Glomerular visceral epithelial cell (primary cell): Measurements from ENCODE around the gene ZDHHC11.

ENCODE experiments used
- DNase-seq: peaks from one replicate; pipeline ENCODE4 v3.0.0-alpha.2; 2016; ENCODE audit errors: extremely low spot score

Gene ZDHHC11

DNA sequence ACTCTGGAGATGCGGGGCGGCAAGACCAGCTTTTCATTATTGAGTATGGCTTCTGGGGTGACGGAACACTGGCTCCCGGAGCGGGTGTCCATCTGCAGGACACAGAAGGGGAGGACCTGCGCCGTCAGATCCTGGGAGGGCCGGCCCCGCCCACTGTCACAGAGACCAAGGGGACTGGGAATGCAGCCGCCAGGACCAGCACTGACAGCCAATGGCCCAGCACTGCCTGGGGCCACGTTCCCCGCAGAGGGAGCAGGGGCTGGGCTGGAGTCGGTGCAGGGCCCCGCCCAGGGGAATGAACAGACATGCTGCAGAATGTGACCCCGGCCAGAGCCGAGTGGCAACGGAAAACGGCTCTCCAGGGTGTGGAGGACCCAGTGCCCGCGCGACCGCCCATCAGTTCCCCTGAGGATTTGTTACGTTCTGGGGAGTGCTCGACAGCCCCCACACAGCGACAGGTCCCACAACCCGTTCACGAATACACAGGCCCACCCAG, at the start of gene ZDHHC11:
TSS of gene ZDHHC11 (minus strand) at position 476 of the 496 bp plus-strand sequence. CDS start at position 92, 384 bp downstream.
- DNase-seq, result no peak

- DNase-seq, result no peak
Measured at GRCh38 chr5:893711-894110, 42.9 kb upstream of the ZDHHC11 start.

DNA sequence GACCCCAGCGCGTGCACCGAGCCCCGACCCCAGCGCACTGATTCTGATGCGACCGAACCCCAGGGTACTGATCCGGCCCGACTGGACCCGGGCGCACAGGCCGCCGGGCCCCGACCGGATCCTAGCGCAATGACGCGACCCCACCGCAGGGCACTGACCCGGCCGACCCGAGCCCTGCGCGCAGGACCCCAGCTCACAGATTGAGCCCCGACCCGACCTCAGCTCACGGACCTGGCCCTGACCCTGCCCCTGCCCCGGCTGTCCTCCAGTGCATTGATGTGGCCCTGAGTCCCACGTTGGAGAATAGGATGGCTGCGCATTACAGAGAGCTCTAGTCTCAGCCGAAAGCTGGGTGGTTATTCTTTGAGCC, 42.3 kb upstream of the ZDHHC11 start:
- no peak for DNase-seq

DNA sequence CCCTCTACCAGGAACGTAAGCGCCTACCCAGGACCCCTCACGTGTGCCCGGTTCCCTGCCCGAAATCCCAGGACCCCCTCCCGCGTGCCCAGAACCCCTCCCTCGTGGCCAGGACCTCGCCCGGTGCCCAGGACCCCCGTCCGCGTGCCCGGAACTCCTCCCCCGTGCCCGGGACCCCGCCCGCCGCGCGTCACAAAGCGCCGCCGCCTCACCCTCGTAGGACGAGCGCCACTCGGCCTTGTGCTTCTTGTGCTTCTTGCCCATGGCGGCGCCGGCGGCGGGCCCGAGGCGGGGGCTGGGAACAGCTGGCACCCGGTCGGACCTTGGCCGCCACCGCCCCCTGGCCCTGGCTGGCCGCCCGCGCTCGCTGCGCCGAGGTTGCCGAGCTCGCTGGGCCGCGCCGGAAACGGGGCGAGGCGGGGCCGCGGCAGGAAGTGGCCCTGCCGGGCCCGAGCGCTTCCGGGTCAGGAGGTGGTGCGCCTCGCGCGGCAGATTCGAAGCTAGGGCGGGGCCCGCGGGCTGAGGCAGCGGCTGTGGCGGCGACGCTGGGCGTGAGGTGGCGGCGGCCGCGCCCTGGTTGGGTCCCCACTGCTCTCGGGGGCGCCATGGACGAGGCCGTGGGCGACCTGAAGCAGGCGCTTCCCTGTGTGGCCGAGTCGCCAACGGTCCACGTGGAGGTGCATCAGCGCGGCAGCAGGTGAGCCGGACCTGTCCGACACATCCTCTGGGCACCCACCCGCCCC, 41.8 kb upstream of the ZDHHC11 start, which contains the start of the genes BRD9 and TRIP13:
TSS of gene BRD9 (minus strand) at position 408 of the 743 bp plus-strand sequence. CDS start at position 264, 144 bp downstream.
TSS of gene TRIP13 (plus strand) at position 491 of the 743 bp plus-strand sequence. CDS start at position 606, 115 bp downstream.
- peak; percentile 82 for DNase-seq

DNA sequence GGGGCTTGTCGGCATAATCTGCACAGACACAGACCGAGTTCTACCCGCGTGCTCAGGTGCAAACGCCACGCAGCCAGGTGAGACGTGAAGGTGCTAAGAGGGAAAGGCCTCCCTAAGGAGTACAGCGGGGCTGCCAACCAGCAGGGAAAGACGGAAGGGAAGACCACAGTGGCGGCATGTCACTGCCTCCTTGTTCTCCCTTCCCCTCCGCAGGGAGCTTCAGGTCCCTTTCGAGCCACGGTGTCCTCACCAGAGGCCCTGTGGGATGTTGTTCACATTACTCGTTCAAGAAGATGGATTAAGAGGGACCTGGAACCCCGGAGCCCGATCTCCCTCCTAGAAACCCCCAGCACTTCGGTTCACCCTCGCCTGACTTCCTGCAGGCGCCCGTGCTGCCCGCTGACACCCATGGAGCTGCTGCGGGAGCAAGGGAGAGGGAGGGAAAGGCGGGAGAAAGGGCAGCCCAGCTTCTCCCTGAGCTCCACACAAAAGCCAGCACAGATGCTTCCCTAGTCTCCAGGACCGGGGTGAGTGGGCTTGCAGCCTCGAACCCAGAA, 41.1 kb upstream of the ZDHHC11 start:
- DNase-seq, result peak; percentile 18

DNA sequence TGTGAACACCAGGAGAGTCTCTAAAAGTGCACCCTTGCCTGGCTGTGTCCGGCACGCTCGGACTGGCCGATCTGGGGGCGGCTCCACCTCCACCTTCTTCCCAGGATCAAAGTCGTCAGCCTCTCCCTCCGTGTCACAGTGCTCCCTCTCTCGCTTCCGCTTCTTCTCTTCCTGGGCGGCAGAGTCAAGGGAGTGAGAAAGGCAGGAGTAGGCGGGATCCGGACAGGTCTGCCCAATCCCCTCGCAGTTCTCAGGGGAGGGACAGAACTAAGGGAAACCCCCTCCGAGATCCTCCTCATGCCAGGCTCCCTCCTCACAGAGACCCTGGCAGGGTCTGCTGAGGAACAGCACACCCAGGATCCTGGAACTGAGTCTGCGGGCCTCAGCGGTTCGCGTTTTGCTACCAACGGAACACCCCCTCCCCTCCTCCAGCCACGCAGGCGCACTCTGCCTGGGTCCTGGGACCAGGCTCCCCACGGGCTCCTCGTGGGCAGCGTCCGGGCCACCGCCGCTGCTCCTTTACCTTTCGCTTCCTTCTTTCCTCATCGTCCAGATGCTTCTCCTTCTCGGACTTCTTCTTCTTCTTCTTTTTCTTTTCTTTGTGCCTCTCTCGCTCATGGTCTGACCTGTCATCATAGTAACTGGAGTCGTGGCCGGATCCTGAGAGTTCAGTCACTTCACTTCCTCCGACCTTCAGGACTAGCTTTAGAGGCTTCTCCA, 40.5 kb upstream of the ZDHHC11 start:
- no peak for DNase-seq

GRCh38 chr5:889075-889710, 38.4 kb upstream of the ZDHHC11 start:
- no peak for DNase-seq

GRCh38 chr5:888638-889035, 37.9 kb upstream of the ZDHHC11 start:
- DNase-seq, result no peak

- no peak for DNase-seq
Measured at GRCh38 chr5:887947-888637, 37.3 kb upstream of the ZDHHC11 start.

DNA sequence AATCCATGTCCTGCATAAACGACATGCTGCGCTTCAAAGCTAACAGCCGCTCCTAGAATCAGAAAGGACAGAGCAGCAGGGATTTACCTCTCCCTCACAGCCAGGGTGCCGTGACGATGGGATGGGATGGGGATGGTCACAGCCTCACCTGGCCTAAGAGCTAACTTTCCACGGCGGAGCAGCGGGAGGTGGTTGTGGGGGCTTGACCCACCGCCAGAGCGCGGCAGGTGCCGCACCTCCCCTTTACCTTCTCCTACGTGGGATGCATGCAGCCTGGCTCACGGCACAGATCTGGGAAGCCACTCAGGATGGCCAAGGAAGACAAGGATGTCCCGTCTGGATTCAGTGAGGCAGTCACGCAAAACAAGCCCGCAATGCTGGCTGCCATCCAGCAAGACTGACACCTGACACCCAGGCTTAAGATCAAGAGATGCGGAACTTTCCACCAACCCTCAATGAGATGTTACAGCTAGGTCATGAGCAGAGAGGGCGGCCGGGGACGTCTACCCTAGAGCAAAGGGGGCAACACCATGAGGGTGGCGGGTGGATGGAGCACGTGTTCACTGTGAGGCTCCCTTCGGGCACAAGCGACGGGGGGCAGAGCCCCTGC, 36.0 kb upstream of the ZDHHC11 start:
- DNase-seq, result no peak

DNA sequence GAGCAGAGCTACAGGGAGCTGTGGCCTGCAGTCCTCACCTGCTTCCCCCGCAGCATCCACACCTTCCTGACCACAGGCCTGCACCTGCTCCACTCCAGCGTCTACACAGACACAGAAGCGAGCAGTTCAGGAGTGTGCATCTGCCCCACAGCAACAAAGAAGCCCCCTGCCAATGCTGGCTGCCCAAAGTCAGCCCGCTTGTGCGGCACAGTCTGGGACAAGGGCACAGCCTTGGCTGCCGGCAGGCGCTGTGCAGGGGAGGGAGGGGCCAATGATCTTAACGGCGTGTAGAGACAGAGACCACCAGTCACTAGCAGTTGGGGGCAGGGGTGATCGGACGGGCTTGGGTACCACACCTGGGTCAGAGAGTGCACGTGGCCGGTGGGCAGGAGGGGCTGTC, 35.2 kb upstream of the ZDHHC11 start:
- DNase-seq, result no peak

GRCh38 chr5:885529-885928, 34.7 kb upstream of the ZDHHC11 start:
- no peak for DNase-seq

DNA sequence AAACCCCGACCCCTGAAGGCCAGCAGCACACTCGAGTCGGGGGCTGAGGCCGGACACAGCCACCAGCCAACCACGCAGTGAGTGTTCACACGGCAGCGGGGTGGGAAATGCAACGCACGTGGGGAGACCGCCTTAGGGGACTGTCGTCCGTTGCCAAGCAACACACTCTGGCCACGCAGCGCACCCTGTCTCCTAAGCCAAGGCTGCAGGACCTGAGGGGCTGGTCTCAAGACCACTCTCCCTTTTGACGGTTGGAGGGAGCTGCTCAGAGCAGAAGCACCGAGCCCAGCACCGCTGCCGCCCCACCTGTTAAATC, 34.3 kb upstream of the ZDHHC11 start:
- DNase-seq, result no peak

- no peak for DNase-seq
Measured at GRCh38 chr5:884345-885126, 33.8 kb upstream of the ZDHHC11 start.

DNA sequence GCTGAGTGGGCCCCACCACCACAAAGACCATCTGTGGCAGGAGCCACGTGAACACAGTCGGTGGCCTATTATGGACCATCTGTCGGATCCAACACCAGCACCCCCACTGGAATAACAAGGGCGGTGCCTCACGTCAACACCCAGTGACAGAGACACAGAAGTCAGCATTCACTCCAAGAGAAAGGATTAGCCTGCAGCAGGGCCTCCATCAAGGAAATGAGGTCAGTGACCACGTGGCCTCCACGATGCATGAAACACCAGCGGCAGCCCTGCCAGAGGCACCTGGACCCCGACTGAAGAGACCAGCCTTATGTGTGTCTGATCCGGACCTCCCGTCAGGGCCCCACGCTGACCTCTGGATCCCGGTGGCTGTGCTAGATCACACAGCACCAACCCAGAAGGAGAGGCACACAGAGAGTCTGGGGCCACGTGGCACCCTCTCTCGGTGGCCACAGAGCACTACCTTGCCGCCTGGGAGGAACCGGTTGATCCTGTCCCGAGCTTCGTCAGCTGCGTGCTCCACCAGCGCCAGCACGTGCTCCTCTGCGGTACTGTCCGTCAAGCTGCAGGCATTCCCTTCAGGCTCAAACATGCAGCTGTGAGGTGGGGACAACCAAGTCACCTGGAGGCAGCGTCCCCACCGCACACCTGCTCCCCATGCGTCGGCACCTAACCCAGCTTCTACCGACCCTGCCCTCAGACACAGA, 32.8 kb upstream of the ZDHHC11 start:
- DNase-seq, result no peak

- no peak for DNase-seq
Measured at GRCh38 chr5:882253-883183, 31.7 kb upstream of the ZDHHC11 start.

- DNase-seq, result no peak
Measured at GRCh38 chr5:881551-881935, 30.8 kb upstream of the ZDHHC11 start.

DNA sequence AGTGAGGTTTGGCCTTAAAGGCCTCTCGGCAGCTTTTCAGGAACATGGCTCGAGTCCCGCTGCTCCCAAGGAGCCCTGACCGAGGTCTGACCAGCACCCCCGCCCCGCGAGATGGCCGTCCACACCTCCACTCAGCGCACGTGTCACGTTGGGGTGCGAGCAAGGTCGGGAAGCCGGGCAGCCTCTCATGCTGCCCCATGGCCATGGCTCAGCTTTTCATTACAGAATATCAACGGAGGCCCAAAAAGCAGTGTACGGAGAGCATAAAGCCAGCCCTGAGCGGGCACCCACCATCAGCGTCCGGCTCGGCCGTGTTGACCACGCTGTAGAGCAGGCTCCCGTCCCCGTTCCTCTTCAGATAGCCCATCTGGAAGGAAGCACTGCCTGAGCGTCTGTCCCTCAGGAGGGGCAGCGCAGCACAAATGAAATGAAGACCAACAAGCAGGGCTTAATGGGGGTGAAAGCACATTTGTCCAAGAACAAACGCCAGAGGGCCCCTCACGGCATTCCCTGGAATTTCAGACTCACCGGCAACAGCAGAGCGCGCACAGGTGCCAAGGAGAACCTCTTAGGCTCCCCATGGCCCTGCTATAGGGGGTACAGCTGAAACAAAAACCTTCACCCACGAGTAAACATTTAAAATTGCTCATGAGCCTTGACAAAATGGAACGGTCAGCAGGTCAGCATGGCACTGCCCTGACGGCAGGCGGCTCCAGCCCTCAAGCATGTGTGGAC, 30.2 kb upstream of the ZDHHC11 start:
- DNase-seq, result no peak
